Spleen (tissue), 7 donors: ENCODE measurements around the gene SSUH2.

Experiments
- CTCF ChIP-seq, 11 experiments: fragments of 200-600 bp in 7 of 11; fragments of 450-650 bp in 4 of 11; sonication (generic) in 4 of 11; IDR thresholded peaks in 8 of 11; conservative IDR thresholded peaks in 3 of 11; 1 replicate in 7 of 11; 2 replicates in 4 of 11; pipeline versions ENCODE4 v1.4.0 to v1.8.0; 2016 to 2021; ENCODE audit warnings: antibody characterized with exemption in 11 of 11, inconsistent platforms in 4 of 11, mild to moderate bottlenecking in 1 of 11
- POLR2A ChIP-seq, 3 donors: fragments of 450-650 bp; IDR thresholded peaks; one replicate each; pipeline ENCODE4 v1.5.1; 2017; ENCODE audit warnings: antibody characterized with exemption in 3 of 3, mild to moderate bottlenecking in 1 of 3
- POLR2AphosphoS5 ChIP-seq, 3 donors: sonication (generic); formaldehyde crosslinking; IDR thresholded peaks; one replicate each; pipeline ENCODE4 v1.5.1; 2017; ENCODE audit warnings: antibody characterized with exemption in 3 of 3
- donor health status: DM: no; HTN: no; CAD: no; lungs with moderate emphysema.
- donor health status: DM: no; HTN: no; CAD: no.
- donor health status: DM: no; HTN: no; CAD: no.

- TF ChIP-seq CTCF (IDR thresholded peaks at IDR 0.05 in 8 of 11, conservative IDR thresholded peaks at IDR 0.05 in 3 of 11) (no peak), POLR2A (IDR thresholded peaks at IDR 0.05) (no peak), POLR2AphosphoS5 (IDR thresholded peaks at IDR 0.05) (no peak)
These were observed 35.7 kb downstream of the SSUH2 start for GRCh38 chr3:8608791-8609467.
